ENCODE results near the gene GREB1.

GREB1 gene

DNA sequence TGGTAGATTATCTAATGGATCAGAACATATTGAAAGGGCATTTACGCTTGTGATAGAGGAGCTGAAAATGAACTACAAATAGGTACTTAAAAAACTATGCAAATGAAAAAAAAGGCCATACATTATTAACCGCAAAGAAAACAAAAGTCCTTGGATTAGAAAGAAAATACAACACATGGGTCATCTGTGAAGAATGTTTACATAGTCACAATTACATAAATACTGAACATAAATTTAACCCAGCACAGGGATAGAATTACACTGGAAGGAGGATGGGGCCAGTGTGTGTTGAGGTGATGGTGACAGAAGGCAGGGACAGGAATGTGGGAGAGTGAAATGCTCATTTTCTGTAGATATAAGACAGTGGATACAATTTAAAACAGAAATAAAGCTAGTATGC is 129.6 kb downstream of the GREB1 start:
- DNase-seq, result no peak
- CTCF ChIA-PET, result interaction anchor here (0.7 kb wide), 1 partner anchor 17 kb away, joined by 4 read pairs; no protein-coding TSS in a partner anchor
- H3K4me3 ChIP-seq (ENCODE audit: control insufficient read depth in 1 of 7, extremely low read depth in 1 of 7, insufficient read depth in 4 of 7, low read depth in 2 of 7, low read length in 6 of 7), result no peak overlapping the region
- no peaks in the 10 kb centered on the region for H3K4me1 ChIP-seq (ENCODE audit: control extremely low read depth in 1 of 4, control insufficient read depth in 4 of 4, insufficient read depth in 4 of 4, low read length in 3 of 4)
- POLR2A ChIA-PET, result no interaction called here
- 100% methylated on average over 1 of the region's 2 CpGs for WGBS (ENCODE audit: insufficient coverage)
- peaks cover 0 to 21% (median 8%) of the 10 kb centered on the region in 5 experiments for H3K27me3 ChIP-seq (replicated peaks in 2 of 5; ENCODE audit: control insufficient read depth in 4 of 5, insufficient read depth in 5 of 5, low read length in 4 of 5)
- H3K27ac ChIP-seq (ENCODE audit: insufficient read depth in 1 of 2, low read depth in 1 of 2, low read length in 2 of 2, poor library complexity in 1 of 2, severe bottlenecking in 2 of 2), result no peak overlapping the region
- peaks cover 0 to 6% (median 3%) of the 10 kb centered on the region in 5 experiments for H3K9me3 ChIP-seq (ENCODE audit: control extremely low read depth in 1 of 5, control insufficient read depth in 4 of 5, insufficient read depth in 2 of 5, low read depth in 1 of 5, low read length in 4 of 5)
- H3K36me3 ChIP-seq (ENCODE audit: control insufficient read depth in 4 of 4, insufficient read depth in 4 of 4, low read length in 3 of 4), result no peaks in the 10 kb centered on the region

DNA sequence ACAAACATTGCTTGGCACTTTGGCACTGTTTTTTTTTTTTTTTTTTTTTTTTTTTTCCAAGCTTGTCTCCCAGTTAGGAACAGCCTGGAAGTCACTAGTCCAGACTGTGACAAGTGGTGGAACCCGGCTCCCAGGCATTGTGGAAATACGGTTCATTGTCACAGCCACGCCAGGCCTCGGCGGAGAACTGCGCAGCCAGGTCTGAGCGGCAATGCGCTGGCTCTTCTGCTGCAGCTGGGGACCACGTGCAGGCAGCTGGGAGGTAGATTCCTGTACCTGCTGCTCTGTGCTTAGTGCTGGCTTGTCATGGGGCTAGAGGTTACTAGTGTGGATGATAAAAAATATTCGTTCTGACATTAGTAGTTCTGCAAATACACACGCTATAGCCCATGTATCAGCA is 131.2 kb downstream of the GREB1 start:
- no peak overlapping the region for H3K27ac ChIP-seq (ENCODE audit: insufficient read depth in 1 of 2, low read depth in 1 of 2, low read length in 2 of 2, poor library complexity in 1 of 2, severe bottlenecking in 2 of 2)
- WGBS (ENCODE audit: insufficient coverage), result 92% methylated on average over 11 of the region's 11 CpGs
- CTCF ChIA-PET, result interaction anchor here (1.1 kb wide), 1 partner anchor 8 kb away, joined by 3 read pairs; no protein-coding TSS in a partner anchor
- DNase-seq, result no peak
- POLR2A ChIA-PET, result no interaction called here
- peaks cover 0 to 5% (median 3%) of the 10 kb centered on the region in 4 experiments for H3K4me1 ChIP-seq (ENCODE audit: control extremely low read depth in 1 of 4, control insufficient read depth in 4 of 4, insufficient read depth in 4 of 4, low read length in 3 of 4)
- H3K4me3 ChIP-seq (ENCODE audit: control insufficient read depth in 1 of 7, extremely low read depth in 1 of 7, insufficient read depth in 4 of 7, low read depth in 2 of 7, low read length in 6 of 7), result no peak overlapping the region
- H3K36me3 ChIP-seq (ENCODE audit: control insufficient read depth in 4 of 4, insufficient read depth in 4 of 4, low read length in 3 of 4), result no peaks in the 10 kb centered on the region
- H3K9me3 ChIP-seq (ENCODE audit: control extremely low read depth in 1 of 5, control insufficient read depth in 4 of 5, insufficient read depth in 2 of 5, low read depth in 1 of 5, low read length in 4 of 5), result peaks cover 0 to 6% (median 3%) of the 10 kb centered on the region in 5 experiments
- H3K27me3 ChIP-seq (replicated peaks in 2 of 5; ENCODE audit: control insufficient read depth in 4 of 5, insufficient read depth in 5 of 5, low read length in 4 of 5), result peaks cover 0 to 33% (median 13%) of the 10 kb centered on the region in 5 experiments

DNA sequence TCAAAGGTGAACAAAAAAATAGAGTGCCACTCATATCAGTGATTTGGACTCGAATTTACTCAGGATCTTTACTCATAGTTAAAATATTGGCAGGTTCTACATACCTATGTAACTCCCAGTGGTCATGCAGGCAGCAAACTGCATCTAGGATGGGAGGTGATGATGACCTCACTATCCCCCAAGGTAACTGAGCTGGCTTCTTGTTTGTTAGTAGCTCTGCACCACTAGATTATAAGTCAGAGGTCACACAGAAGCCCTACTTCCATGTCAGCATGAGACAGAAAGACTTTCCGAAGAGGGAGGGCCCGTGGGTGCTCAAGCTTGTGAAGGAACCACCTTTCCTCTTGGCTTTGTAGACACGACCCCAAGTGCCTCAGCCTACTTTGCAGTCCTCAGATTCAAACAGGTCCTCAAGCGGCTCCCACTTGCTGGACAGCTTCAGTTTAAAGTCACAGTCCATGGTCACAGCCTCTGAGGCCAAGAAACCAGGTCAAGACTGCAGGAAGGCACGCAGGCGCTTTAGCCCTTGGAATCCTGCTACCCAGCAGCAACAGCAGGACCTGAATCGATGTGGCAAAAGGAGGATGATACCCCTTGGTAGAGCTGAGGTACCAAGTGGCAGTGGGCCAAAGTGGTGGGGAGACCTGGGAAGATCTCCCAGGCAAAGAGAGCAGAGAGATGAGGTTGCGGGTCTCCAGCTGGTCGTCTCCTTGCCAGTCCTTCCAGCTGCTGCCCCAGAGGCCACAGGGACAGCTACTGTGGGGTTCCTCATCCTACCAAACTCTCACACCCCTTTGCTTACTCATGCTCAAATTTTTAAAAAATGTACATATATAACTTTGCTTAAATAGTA is 131.9 kb downstream of the GREB1 start:
- Histone ChIP-seq H3K27me3 (replicated peaks in 2 of 5; ENCODE audit: control insufficient read depth in 4 of 5, insufficient read depth in 5 of 5, low read length in 4 of 5) (peaks cover 0 to 40% (median 17%) of the 10 kb centered on the region in 5 experiments), H3K36me3 (ENCODE audit: control insufficient read depth in 4 of 4, insufficient read depth in 4 of 4, low read length in 3 of 4) (no peaks in the 10 kb centered on the region), H3K27ac (ENCODE audit: insufficient read depth in 1 of 2, low read depth in 1 of 2, low read length in 2 of 2, poor library complexity in 1 of 2, severe bottlenecking in 2 of 2) (no peak overlapping the region), H3K9me3 (ENCODE audit: control extremely low read depth in 1 of 5, control insufficient read depth in 4 of 5, insufficient read depth in 2 of 5, low read depth in 1 of 5, low read length in 4 of 5) (peaks cover 0 to 6% (median 3%) of the 10 kb centered on the region in 5 experiments), H3K4me1 (ENCODE audit: control extremely low read depth in 1 of 4, control insufficient read depth in 4 of 4, insufficient read depth in 4 of 4, low read length in 3 of 4) (peaks cover 0 to 6% (median 5%) of the 10 kb centered on the region in 4 experiments), H3K4me3 (ENCODE audit: control insufficient read depth in 1 of 7, extremely low read depth in 1 of 7, insufficient read depth in 4 of 7, low read depth in 2 of 7, low read length in 6 of 7) (no peak overlapping the region)
- CTCF ChIA-PET, result interaction anchor here (1.1 kb wide), 1 partner anchor 9 kb away, joined by 3 read pairs; no protein-coding TSS in a partner anchor
- WGBS (ENCODE audit: insufficient coverage), result 84% methylated on average over 7 of the region's 10 CpGs
- no peak for DNase-seq
- POLR2A ChIA-PET, result no interaction called here

DNA sequence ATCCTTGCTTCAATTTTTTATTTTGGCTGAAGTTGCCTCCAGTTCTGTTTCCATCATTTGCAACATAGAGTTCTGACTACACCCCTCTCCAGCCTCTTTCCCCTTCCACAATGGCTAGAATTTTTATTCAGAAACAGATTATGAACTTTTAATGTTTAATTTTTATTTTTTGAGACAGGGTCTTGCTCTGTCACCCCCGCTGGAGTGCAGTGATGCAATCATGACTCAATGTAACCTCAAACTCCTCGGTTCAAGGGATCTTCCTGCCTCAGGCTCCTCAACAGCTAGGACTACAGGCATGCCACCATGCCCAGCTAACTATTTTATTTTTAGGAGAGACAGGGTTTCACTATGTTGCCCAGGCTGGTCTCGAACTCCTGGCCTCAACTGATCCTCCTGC is 133.3 kb downstream of the GREB1 start:
- 87% methylated on average over 3 of the region's 3 CpGs for WGBS (ENCODE audit: insufficient coverage)
- no peak for DNase-seq
- POLR2A ChIA-PET, result no interaction called here
- CTCF ChIA-PET, result no interaction called here
- peaks cover 0 to 6% (median 5%) of the 10 kb centered on the region in 4 experiments for H3K4me1 ChIP-seq (ENCODE audit: control extremely low read depth in 1 of 4, control insufficient read depth in 4 of 4, insufficient read depth in 4 of 4, low read length in 3 of 4)
- H3K4me3 ChIP-seq (ENCODE audit: control insufficient read depth in 1 of 7, extremely low read depth in 1 of 7, insufficient read depth in 4 of 7, low read depth in 2 of 7, low read length in 6 of 7), result no peak overlapping the region
- H3K9me3 ChIP-seq (ENCODE audit: control extremely low read depth in 1 of 5, control insufficient read depth in 4 of 5, insufficient read depth in 2 of 5, low read depth in 1 of 5, low read length in 4 of 5), result peaks cover 0 to 5% (median 3%) of the 10 kb centered on the region in 5 experiments
- no peaks in the 10 kb centered on the region for H3K36me3 ChIP-seq (ENCODE audit: control insufficient read depth in 4 of 4, insufficient read depth in 4 of 4, low read length in 3 of 4)
- no peak overlapping the region for H3K27ac ChIP-seq (ENCODE audit: insufficient read depth in 1 of 2, low read depth in 1 of 2, low read length in 2 of 2, poor library complexity in 1 of 2, severe bottlenecking in 2 of 2)
- H3K27me3 ChIP-seq (replicated peaks in 2 of 5; ENCODE audit: control insufficient read depth in 4 of 5, insufficient read depth in 5 of 5, low read length in 4 of 5), result peaks cover 0 to 39% (median 20%) of the 10 kb centered on the region in 5 experiments

DNA sequence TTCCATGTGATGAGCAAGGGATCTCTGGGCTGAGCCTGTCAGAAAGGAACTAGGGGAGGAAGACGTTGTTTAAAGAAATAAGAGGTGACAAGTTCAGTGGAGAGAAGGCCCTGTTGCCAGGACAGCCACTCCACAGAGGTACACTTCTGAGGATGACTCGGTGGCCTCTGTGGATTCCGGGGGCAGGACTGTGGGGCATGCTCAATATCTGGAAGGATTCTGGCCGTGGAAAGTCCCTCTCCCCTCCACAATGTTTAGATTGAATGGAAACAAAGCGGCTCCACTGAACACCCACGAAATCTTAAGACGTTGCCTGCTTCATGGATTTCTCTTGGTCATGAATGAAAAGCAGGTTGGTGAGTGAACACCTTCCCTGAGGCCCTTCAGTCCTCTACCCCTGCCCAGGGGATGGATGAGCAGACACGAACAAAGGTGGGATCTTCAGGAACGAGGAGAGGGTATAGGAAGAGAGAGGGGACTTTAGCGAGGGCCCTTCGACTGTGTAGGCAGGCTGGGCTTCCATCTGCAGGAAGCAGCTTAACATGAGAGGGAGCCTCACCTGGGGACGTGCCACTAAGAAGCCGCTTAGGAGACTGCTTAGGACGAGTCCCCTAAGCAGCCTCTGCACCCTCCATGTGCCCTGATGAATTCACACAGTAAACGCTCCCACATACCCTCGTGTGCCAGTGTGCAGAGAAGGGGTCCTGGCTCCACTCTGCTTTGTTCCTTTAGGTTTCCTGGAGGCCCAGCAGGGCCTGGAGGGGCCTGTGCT is 134.2 kb downstream of the GREB1 start:
- Histone ChIP-seq H3K36me3 (ENCODE audit: control insufficient read depth in 4 of 4, insufficient read depth in 4 of 4, low read length in 3 of 4) (no peaks in the 10 kb centered on the region), H3K27me3 (replicated peaks in 2 of 5; ENCODE audit: control insufficient read depth in 4 of 5, insufficient read depth in 5 of 5, low read length in 4 of 5) (peaks cover 0 to 39% (median 20%) of the 10 kb centered on the region in 5 experiments), H3K4me3 (ENCODE audit: control insufficient read depth in 1 of 7, extremely low read depth in 1 of 7, insufficient read depth in 4 of 7, low read depth in 2 of 7, low read length in 6 of 7) (no peak overlapping the region), H3K9me3 (ENCODE audit: control extremely low read depth in 1 of 5, control insufficient read depth in 4 of 5, insufficient read depth in 2 of 5, low read depth in 1 of 5, low read length in 4 of 5) (peaks cover 0 to 2% (median 0%) of the 10 kb centered on the region in 5 experiments), H3K4me1 (ENCODE audit: control extremely low read depth in 1 of 4, control insufficient read depth in 4 of 4, insufficient read depth in 4 of 4, low read length in 3 of 4) (peaks cover 0 to 6% (median 5%) of the 10 kb centered on the region in 4 experiments), H3K27ac (ENCODE audit: insufficient read depth in 1 of 2, low read depth in 1 of 2, low read length in 2 of 2, poor library complexity in 1 of 2, severe bottlenecking in 2 of 2) (no peak overlapping the region)
- CTCF ChIA-PET, result interaction anchor here (2.1 kb wide), 1 partner anchor 17 kb away, joined by 4 read pairs; no protein-coding TSS in a partner anchor
- WGBS (ENCODE audit: insufficient coverage), result 90% methylated on average over 14 of the region's 16 CpGs
- DNase-seq, result no peak
- POLR2A ChIA-PET, result no interaction called here

DNA sequence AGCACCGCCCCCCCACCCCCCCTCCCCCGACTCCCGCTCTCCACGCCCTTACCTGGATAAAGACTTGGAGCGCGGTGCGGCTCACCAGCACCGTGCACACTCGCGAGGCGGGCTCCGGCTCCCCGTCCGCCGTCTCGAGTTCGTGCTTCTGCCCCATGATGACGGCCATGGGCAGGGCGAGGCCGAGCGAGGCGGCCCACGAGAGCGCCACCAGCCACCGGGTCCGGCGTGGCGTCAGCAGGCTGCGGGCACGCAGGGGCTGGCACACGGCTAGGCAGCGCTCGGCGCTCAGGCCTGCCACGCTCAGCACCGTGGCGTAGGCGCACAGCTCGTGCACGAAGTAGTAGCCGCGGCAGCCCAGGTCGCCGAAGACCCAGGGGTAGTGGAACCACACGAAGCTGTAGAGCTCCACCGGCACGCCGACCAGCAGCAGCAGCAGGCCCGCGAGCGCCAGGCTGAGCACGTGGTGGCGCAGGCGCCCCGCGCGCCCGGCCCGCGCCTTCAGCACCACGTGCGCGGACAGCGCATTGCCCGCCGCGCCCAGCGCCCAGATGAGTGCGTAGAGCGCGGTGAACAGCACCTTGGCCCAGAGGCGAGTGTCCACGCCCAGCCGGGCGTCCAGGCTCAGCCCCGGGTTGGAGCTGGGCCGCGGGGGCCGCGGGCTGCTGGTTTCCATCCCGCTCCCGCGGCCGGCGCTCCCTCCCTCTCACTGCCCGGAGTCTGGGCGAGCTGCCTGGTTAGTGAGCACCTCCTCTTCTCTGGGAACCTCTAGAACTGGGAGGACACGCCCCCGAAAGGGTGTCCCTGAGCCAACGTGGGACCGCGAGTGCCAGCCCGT is 135.8 kb downstream of the GREB1 start, which contains the start of gene NTSR2:
Gene NTSR2 (minus strand): TSS at position 742 of the 838 bp plus-strand sequence. CDS start 66 bp downstream, at position 676.
- H3K27ac ChIP-seq (ENCODE audit: insufficient read depth in 1 of 2, low read depth in 1 of 2, low read length in 2 of 2, poor library complexity in 1 of 2, severe bottlenecking in 2 of 2), result no peak within 1 kb of the TSS
- peak; percentile 57 to 81 (median 77) for DNase-seq
- ChIA-PET POLR2A (no interaction called here), CTCF (interaction anchor here (1.3 to 2.1 kb wide), 2 partner anchors 12 to 16 kb away, joined by 3 to 4 read pairs; no protein-coding TSS in a partner anchor)
- peaks cover 0 to 6% (median 5%) of the 10 kb centered on the region in 4 experiments for H3K4me1 ChIP-seq (ENCODE audit: control extremely low read depth in 1 of 4, control insufficient read depth in 4 of 4, insufficient read depth in 4 of 4, low read length in 3 of 4)
- no peaks in the 10 kb centered on the region for H3K36me3 ChIP-seq (ENCODE audit: control insufficient read depth in 4 of 4, insufficient read depth in 4 of 4, low read length in 3 of 4)
- H3K27me3 ChIP-seq (replicated peaks in 2 of 5; ENCODE audit: control insufficient read depth in 4 of 5, insufficient read depth in 5 of 5, low read length in 4 of 5), result peaks cover 0 to 42% (median 20%) of the 10 kb centered on the region in 5 experiments
- no peaks in the 10 kb centered on the region for H3K9me3 ChIP-seq (ENCODE audit: control extremely low read depth in 1 of 5, control insufficient read depth in 4 of 5, insufficient read depth in 2 of 5, low read depth in 1 of 5, low read length in 4 of 5)
- no peak within 1 kb of the TSS for H3K4me3 ChIP-seq (ENCODE audit: control insufficient read depth in 1 of 7, extremely low read depth in 1 of 7, insufficient read depth in 4 of 7, low read depth in 2 of 7, low read length in 6 of 7)
- WGBS (ENCODE audit: insufficient coverage), result 19% methylated on average over 79 of the region's 93 CpGs
